HepG2 (cell line): Measurements from ENCODE around the gene ITPRIP. TPM values are rescaled to one million over a fixed set of nuclear protein-coding genes. Genes with fewer than 3 reads are reported as not detected.

Experiments used
- ATAC-seq: fragments of 200-7000 bp; cut with Tn5 transposase; 3 replicates; pipeline ENCODE4 v1.9.1; 2020; ENCODE audit warnings: mild to moderate bottlenecking, moderate library complexity
- BruUV-seq: library from RNA; stranded (reverse); fragments of 400-500 nt; replicated peaks from 2 replicates; lab custom pipeline; 2021; lab: Mats Ljungman, UMichigan
- CTCF ChIA-PET: fragments of 300-600 bp; formaldehyde crosslinking; extraction: SDS; loops from one replicate; lab custom pipeline; 2021; ENCODE audit warnings: low total read pairs, inconsistent platforms, low intra/inter-chr PET ratio; lab: Yijun Ruan, JAX
- POLR2A ChIA-PET: fragments of 350-600 bp; sonication (Branson Sonifier 250); formaldehyde crosslinking; loops from one replicate; lab custom pipeline; 2020; ENCODE audit warnings: antibody characterized with exemption, inconsistent platforms; lab: Yijun Ruan, JAX
- DNase-seq: peaks from one replicate; pipeline ENCODE4 v3.0.0-alpha.2; 2015; ENCODE audit warnings: low spot score
- FAIRE-seq: peaks from 3 replicates; lab custom pipeline; 2011; peaks lifted over from hg19 to GRCh38; lab: Jason Lieb, UNC
- H2AFZ ChIP-seq: one replicate; pipeline ENCODE4 v1.6.1; 2011; ENCODE audit warnings: low read length, inconsistent platforms
- H3K27ac ChIP-seq: fragments of 300-600 bp; 3 replicates; pipeline ENCODE4 v1.8.0; 2011; ENCODE audit warnings: mixed run types, mild to moderate bottlenecking, mixed read lengths, low read length, inconsistent platforms; ENCODE audit not compliant: insufficient read depth; ENCODE audit errors: extremely low read length
- H3K27me3 ChIP-seq, 2 experiments: fragments of 200-600 bp in 1 of 2; 2 replicates in 1 of 2; 3 replicates in 1 of 2; pipeline versions ENCODE4 v1.6.0 to v1.8.0; 2011; ENCODE audit warnings: low read length in 2 of 2, mild to moderate bottlenecking in 2 of 2, moderate library complexity in 2 of 2, inconsistent platforms in 1 of 2; ENCODE audit not compliant: insufficient read depth in 2 of 2, control insufficient read depth in 1 of 2
- H3K36me3 ChIP-seq, 2 experiments: fragments of 200-600 bp in 1 of 2; replicated peaks in 1 of 2; 2 replicates in 1 of 2; 3 replicates in 1 of 2; pipeline versions ENCODE4 v1.5.1 to v1.8.0; 2011; ENCODE audit warnings: low read length in 2 of 2, inconsistent platforms in 1 of 2; ENCODE audit not compliant: insufficient read depth in 2 of 2, control insufficient read depth in 1 of 2
- H3K4me1 ChIP-seq: 2 replicates; pipeline ENCODE4 v1.5.1; 2012; ENCODE audit warnings: low read length, inconsistent platforms; ENCODE audit not compliant: insufficient read depth
- H3K4me2 ChIP-seq: 2 replicates; pipeline ENCODE4 v1.6.0; 2011; ENCODE audit warnings: low read depth, low read length, inconsistent platforms
- H3K4me3 ChIP-seq, 3 experiments: fragments of 200-600 bp in 1 of 3; sonication (generic), shearing (Covaris generic) in 1 of 3; replicated peaks in 1 of 3; 2 replicates each; pipeline ENCODE4 v1.5.1; 2011 to 2016; ENCODE audit warnings: low read length in 3 of 3, inconsistent platforms in 2 of 3, low read depth in 2 of 3, mild to moderate bottlenecking in 2 of 3, control low read depth in 1 of 3, mixed read lengths in 1 of 3; ENCODE audit not compliant: insufficient read depth in 1 of 3
- H3K79me2 ChIP-seq: one replicate; pipeline ENCODE4 v1.6.1; 2011; ENCODE audit warnings: low read length, inconsistent platforms; ENCODE audit not compliant: insufficient read depth
- H3K9ac ChIP-seq: 2 replicates; pipeline ENCODE4 v1.6.0; 2011; ENCODE audit warnings: mild to moderate bottlenecking, low read depth, low read length, inconsistent platforms; ENCODE audit not compliant: insufficient read depth
- H3K9me3 ChIP-seq: 2 replicates; pipeline ENCODE4 v1.5.1; 2012; ENCODE audit warnings: mild to moderate bottlenecking, low read length
- H4K20me1 ChIP-seq: 2 replicates; pipeline ENCODE4 v1.6.0; 2011; ENCODE audit warnings: inconsistent platforms, mild to moderate bottlenecking, low read length, moderate library complexity; ENCODE audit not compliant: insufficient read depth
- CBX1 ChIP-seq: IDR thresholded peaks from one replicate; pipeline ENCODE4 v1.6.1; 2016; ENCODE audit warnings: antibody characterized with exemption, low read depth
- FIP1L1 ChIP-seq: fragments of 200-400 bp; formaldehyde crosslinking; IDR thresholded peaks from 2 replicates; pipeline ENCODE4 v1.6.1; 2018; ENCODE audit warnings: low read depth, mild to moderate bottlenecking, low read length, moderate library complexity, borderline replicate concordance; ENCODE audit not compliant: insufficient read depth
- KDM2A ChIP-seq: sonication (generic); formaldehyde crosslinking; IDR thresholded peaks from 2 replicates; pipeline ENCODE4 v1.4.0; 2020; ENCODE audit warnings: low read depth, missing genetic modification reagents, borderline replicate concordance
- LCORL ChIP-seq, 2 experiments: fragments of 450-650 bp in 1 of 2; sonication (generic) in 1 of 2; formaldehyde crosslinking in 1 of 2; IDR thresholded peaks; 2 replicates each; pipeline versions ENCODE4 v1.5.0 to v1.6.1; 2017 to 2020; ENCODE audit warnings: antibody characterized with exemption in 1 of 2, missing genetic modification reagents in 1 of 2
- SALL2 ChIP-seq: sonication (generic); formaldehyde crosslinking; IDR thresholded peaks from 2 replicates; pipeline ENCODE4 v1.8.1; 2023; ENCODE audit warnings: mild to moderate bottlenecking, missing genetic modification reagents, inconsistent platforms
- SCMH1 ChIP-seq: sonication (generic); formaldehyde crosslinking; IDR thresholded peaks from 2 replicates; pipeline ENCODE4 v1.9.0; 2021; ENCODE audit warnings: missing genetic modification reagents, mild to moderate bottlenecking, borderline replicate concordance
- SMC3 ChIP-seq: IDR thresholded peaks from 2 replicates; pipeline ENCODE4 v1.6.1; 2011; ENCODE audit warnings: low read length, improper control_type of control experiment
- SMYD3 ChIP-seq: sonication (generic); formaldehyde crosslinking; IDR thresholded peaks from 2 replicates; pipeline ENCODE4 v1.8.1; 2023; ENCODE audit warnings: mild to moderate bottlenecking, missing genetic modification reagents
- TBL1XR1 ChIP-seq: fragments of 150-350 bp; IDR thresholded peaks from 2 replicates; pipeline ENCODE4 v1.6.1; 2014; ENCODE audit warnings: borderline replicate concordance, low read length; ENCODE audit not compliant: partially characterized antibody
- ZNF777 ChIP-seq: sonication (generic); formaldehyde crosslinking; IDR thresholded peaks from 2 replicates; pipeline ENCODE4 v1.4.0; 2020; ENCODE audit warnings: missing genetic modification reagents
- WGBS: methylation state at CpG from one replicate; pipeline ENCODE4 v1.1.6; 2017; ENCODE audit warnings: low lambda C conversion rate; 5-methylcytosine and 5-hydroxymethylcytosine counted together
- in situ Hi-C: cut with HindIII; loops from 2 replicates; pipeline ENCODE4 v1.10.0; 2017; ENCODE audit warnings: low pct_unique_long_range_greater_than_20kb; ENCODE audit not compliant: extremely low pct_ligation_motif_present
- intact Hi-C: fragments of 100-400 bp; cut with micrococcal nuclease; formaldehyde crosslinking; loops from one replicate; pipeline ENCODE4 v1.10.0; 2022; ENCODE audit not compliant: unreplicated experiment
- polyA plus RNA-seq, 8 experiments: library from polyadenylated mRNA; depleted of rRNA in 3 of 8; stranded (reverse) in 7 of 8; unstranded in 1 of 8; fragments of >200 nt; fragmentation: Illumina TruSeq in 4 of 8; extraction: Trizol in 4 of 8; gene quantifications; 2 replicates each; pipeline versions ENCODE4 v1.2.1 to v1.2.3, GENCODE V29; 2011 to 2016; ENCODE audit warnings: low read depth in 4 of 8, missing spikeins in 1 of 8, mixed read lengths in 1 of 8; ENCODE audit not compliant: insufficient read depth in 1 of 8
- total RNA-seq, 5 experiments: library from RNA; depleted of rRNA; stranded (reverse); fragments of >200 nt; fragmentation: Illumina TruSeq; extraction: Trizol; gene quantifications; 2 replicates each; pipeline ENCODE4 v1.2.3, GENCODE V29; 2016; ENCODE audit warnings: low read depth in 1 of 5
- TF ChIP-seq, protein P1 (sequence below): sonication (generic); formaldehyde crosslinking; IDR thresholded peaks from 2 replicates; pipeline ENCODE4 v1.5.1; 2020; ENCODE audit warnings: mild to moderate bottlenecking, missing genetic modification reagents, moderate library complexity
- TF ChIP-seq, protein P2 (sequence below): sonication (generic); formaldehyde crosslinking; IDR thresholded peaks from 2 replicates; pipeline ENCODE4 v1.4.0; 2020; ENCODE audit warnings: mild to moderate bottlenecking, missing genetic modification reagents
- TF ChIP-seq, protein P3 (sequence below): IDR thresholded peaks from 2 replicates; pipeline ENCODE4 v1.6.1; 2016; ENCODE audit warnings: low read depth, borderline replicate concordance

ITPRIP gene
- total and polyA plus RNA-seq, 2 of the 13 experiments (the other 11 are each of a cell fraction or from before 2014, with no cell fraction given): 1.00 to 2.8 TPM

DNA sequence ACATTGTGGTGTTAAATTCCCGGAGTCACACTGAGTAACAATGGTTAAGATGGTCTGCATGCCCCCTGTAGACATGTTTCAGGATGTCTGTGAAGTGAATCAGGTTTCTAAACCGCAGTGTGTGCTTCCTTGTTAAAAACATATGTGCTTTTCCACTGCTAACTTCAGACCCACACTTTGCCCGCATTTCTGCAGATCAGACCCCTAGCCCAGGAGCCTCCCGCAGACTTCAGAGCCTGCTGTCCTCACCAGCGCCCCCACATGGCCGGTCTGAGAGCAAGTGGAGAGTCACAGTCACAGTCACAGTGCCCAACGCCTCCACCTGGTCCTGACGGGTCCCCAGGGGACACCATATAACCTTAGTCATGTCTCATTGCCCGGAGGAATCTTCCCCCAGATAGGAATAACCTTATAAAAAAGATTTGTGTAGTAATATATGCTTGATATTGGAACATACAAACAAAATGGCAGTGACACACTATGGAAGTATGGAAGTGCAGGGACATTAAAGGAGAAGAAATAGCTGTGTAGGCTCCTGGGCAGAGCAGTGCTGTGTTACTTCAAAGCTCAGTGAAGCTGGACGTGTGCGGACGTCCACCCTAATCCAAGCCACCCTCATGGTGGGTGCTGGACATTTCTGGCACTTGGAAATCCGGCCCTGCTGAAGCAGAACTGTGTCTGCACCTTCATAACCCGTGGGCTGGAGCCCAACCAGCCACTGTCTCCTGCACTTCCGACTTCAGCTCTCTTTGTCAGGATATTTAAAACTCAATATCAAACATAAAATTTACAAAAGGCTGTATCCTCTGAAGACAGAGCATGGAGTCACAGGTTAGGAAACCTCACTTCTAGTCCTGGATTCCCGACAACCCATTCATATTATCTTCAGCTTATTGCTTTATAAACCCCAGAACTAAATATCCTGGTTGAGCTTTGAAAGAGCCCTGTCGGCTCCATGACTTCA, 40.3 kb downstream of the ITPRIP start:
- no peak overlapping the region for H3K9ac ChIP-seq
- H3K27me3 ChIP-seq: peaks cover 5 to 39% of the 10 kb centered on the region in 2 experiments
- intact Hi-C loops: no loop called here
- CTCF ChIA-PET: interaction anchor here (1.4 kb wide), 1 partner anchor 23 kb away, joined by 8 read pairs; no protein-coding TSS in a partner anchor
- no peak overlapping the region for H2AFZ ChIP-seq
- H3K4me3 ChIP-seq: no peak overlapping the region
- DNase-seq (no peak), FAIRE-seq (no peak), ATAC-seq (peak; percentile 92)
- H3K9me3 ChIP-seq: no peaks in the 10 kb centered on the region
- 29% methylated on average over 13 of the region's 17 CpGs for WGBS
- H3K36me3 ChIP-seq: no peaks in the 10 kb centered on the region
- H3K79me2 ChIP-seq: no peaks in the 10 kb centered on the region
- H4K20me1 ChIP-seq: no peaks in the 10 kb centered on the region
- no peak overlapping the region for H3K27ac ChIP-seq
- no TSS peak for BruUV-seq
- POLR2A ChIA-PET: no interaction called here
- H3K4me1 ChIP-seq: peaks cover 26% of the 10 kb centered on the region
- H3K4me2 ChIP-seq: no peak overlapping the region
- in situ Hi-C loops: no loop called here
- TF ChIP-seq SMC3 (no peak; the same call in 1 of the 2 replicates), SCMH1 (no peak), SMYD3 (CRISPR knock-in tag) (no peak), CBX1 (no peak), TBL1XR1 (no peak), FIP1L1 (no peak), LCORL (IDR thresholded peaks at IDR 0.05) (no peak), LCORL (CRISPR knock-in tag; IDR thresholded peaks at IDR 0.05) (no peak), SALL2 (no peak), ZNF777 (CRISPR knock-in tag) (no peak), KDM2A (CRISPR knock-in tag) (peak; percentile 36; the same call in 1 of the 2 replicates)
- TF ChIP-seq, protein P1, sequence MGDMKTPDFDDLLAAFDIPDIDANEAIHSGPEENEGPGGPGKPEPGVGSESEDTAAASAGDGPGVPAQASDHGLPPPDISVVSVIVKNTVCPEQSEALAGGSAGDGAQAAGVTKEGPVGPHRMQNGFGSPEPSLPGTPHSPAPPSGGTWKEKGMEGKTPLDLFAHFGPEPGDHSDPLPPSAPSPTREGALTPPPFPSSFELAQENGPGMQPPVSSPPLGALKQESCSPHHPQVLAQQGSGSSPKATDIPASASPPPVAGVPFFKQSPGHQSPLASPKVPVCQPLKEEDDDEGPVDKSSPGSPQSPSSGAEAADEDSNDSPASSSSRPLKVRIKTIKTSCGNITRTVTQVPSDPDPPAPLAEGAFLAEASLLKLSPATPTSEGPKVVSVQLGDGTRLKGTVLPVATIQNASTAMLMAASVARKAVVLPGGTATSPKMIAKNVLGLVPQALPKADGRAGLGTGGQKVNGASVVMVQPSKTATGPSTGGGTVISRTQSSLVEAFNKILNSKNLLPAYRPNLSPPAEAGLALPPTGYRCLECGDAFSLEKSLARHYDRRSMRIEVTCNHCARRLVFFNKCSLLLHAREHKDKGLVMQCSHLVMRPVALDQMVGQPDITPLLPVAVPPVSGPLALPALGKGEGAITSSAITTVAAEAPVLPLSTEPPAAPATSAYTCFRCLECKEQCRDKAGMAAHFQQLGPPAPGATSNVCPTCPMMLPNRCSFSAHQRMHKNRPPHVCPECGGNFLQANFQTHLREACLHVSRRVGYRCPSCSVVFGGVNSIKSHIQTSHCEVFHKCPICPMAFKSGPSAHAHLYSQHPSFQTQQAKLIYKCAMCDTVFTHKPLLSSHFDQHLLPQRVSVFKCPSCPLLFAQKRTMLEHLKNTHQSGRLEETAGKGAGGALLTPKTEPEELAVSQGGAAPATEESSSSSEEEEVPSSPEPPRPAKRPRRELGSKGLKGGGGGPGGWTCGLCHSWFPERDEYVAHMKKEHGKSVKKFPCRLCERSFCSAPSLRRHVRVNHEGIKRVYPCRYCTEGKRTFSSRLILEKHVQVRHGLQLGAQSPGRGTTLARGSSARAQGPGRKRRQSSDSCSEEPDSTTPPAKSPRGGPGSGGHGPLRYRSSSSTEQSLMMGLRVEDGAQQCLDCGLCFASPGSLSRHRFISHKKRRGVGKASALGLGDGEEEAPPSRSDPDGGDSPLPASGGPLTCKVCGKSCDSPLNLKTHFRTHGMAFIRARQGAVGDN (CRISPR knock-in tag): no peak; the same call in 1 of the 2 replicates
- TF ChIP-seq, protein P2, sequence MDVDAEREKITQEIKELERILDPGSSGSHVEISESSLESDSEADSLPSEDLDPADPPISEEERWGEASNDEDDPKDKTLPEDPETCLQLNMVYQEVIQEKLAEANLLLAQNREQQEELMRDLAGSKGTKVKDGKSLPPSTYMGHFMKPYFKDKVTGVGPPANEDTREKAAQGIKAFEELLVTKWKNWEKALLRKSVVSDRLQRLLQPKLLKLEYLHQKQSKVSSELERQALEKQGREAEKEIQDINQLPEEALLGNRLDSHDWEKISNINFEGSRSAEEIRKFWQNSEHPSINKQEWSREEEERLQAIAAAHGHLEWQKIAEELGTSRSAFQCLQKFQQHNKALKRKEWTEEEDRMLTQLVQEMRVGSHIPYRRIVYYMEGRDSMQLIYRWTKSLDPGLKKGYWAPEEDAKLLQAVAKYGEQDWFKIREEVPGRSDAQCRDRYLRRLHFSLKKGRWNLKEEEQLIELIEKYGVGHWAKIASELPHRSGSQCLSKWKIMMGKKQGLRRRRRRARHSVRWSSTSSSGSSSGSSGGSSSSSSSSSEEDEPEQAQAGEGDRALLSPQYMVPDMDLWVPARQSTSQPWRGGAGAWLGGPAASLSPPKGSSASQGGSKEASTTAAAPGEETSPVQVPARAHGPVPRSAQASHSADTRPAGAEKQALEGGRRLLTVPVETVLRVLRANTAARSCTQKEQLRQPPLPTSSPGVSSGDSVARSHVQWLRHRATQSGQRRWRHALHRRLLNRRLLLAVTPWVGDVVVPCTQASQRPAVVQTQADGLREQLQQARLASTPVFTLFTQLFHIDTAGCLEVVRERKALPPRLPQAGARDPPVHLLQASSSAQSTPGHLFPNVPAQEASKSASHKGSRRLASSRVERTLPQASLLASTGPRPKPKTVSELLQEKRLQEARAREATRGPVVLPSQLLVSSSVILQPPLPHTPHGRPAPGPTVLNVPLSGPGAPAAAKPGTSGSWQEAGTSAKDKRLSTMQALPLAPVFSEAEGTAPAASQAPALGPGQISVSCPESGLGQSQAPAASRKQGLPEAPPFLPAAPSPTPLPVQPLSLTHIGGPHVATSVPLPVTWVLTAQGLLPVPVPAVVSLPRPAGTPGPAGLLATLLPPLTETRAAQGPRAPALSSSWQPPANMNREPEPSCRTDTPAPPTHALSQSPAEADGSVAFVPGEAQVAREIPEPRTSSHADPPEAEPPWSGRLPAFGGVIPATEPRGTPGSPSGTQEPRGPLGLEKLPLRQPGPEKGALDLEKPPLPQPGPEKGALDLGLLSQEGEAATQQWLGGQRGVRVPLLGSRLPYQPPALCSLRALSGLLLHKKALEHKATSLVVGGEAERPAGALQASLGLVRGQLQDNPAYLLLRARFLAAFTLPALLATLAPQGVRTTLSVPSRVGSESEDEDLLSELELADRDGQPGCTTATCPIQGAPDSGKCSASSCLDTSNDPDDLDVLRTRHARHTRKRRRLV: no peak
- TF ChIP-seq, protein P3, sequence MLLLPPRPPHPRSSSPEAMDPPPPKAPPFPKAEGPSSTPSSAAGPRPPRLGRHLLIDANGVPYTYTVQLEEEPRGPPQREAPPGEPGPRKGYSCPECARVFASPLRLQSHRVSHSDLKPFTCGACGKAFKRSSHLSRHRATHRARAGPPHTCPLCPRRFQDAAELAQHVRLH: no peak
